ENCODE data around the gene H1-8.

H1-8 gene

DNA sequence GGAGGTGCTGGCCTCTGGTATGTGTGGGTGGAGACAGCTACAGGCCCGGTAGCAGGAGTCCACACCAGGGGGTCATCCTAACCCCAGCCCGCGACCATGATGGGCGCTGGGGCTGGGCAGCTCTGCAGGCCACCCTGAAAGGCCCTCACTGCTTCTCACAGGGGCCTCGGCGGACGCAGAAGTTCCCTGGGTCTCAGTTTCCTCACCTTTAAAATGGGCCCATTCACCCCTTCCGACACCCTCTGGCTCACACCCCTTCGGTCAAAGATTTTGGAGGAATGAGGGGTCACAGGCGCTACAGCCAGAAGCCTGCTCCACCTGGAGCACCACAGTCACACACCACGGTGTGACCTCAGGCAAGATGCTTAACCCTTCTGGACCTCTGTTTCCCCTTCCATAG, 55.5 kb downstream of the H1-8 start:
- intact Hi-C loops (cut with DNase I), result no loop called here
- DNase-seq, result no peak

DNA sequence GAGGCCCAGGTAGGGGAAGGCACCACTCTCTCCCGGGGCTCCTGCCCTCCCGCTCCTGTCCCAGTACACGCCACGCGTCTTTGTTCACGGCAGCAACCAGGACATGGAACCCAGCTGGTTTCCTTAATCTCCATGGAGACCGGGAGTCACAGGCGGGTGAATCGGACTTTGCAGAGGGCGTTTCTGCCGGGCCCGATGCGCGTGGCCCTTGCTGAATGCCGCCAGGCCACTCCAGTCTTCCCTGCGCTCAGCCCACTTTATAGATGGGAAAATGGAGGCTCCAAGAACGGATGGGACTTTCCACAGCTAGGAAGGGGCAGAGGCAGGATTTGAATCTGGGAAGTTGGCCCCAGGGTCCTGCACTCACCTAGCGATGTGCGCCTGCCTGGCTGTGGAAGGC, 56.1 kb downstream of the H1-8 start:
- no peak for DNase-seq
- intact Hi-C loops (cut with DNase I), result no loop called here

DNA sequence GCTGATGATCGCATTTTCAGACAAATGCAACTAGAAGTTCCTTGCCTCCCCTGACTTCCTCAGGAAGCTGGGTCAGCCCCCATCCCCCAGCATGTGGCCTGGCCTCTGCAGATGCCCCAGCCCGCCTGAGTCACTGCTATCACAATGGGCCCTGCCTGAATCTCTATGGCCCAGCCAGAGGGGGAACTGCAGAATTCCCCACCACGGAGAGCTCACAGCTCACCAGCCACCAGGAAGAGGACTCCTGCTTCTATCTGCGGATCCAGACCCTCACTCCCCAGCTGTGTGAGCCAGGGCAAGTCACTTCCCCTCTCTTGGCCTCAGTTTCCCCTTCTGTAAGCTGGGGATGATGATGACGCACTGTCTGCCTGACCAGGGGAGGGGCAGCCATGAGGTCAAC, 56.6 kb downstream of the H1-8 start:
- peak in 28 of 42 donors; percentile 26 to 73 (median 54) for DNase-seq
- intact Hi-C loops (cut with DNase I), result loop anchor here (10.0 kb wide), 1 partner anchor 95 kb away; no protein-coding TSS in a partner anchor

DNA sequence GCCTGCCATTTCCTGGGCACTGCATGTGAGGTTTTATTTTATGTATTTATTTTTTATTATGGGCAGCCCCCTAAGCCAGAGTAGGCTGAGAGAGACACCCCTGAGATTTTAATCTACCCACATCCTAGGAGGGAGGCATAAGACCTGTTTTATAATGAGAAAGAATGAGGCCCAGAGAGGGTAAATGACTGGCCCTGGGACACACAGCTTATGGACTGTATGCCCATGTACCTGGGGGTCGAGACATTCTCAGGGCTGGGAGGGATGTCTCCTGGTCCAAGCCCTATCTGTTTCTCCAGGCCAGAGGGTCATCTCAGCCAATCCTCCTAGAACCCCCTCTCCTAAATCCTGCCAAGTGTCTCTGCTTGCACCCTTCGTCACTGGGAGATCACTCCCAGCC, 57.4 kb downstream of the H1-8 start:
- no peak for DNase-seq

More for the DNA sequence above, 57.4 kb downstream of the H1-8 start:
- intact Hi-C loops (cut with DNase I), result loop anchor here (10.0 kb wide), 1 partner anchor 96 kb away; no protein-coding TSS in a partner anchor
